ENCODE measurements around the gene CYFIP1.

DNA sequence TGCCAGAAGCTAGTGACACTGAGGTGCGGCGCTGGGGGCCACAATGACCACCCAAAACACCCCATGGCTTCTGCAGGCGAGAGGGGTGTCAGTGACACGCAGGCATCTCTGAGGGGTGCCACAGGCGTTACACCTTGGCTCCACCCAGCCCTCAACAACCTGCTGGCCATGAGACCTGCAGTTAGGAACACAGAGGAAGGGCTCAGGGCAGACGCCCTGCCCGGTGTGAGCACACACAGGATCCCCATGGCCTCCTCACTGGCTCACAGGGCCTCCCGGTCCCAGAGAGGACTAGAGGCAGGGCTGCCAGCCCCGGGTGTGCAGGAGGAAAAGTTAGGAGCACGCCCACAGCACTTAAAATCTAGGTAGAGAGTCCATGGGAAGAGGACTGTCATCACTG, 35.1 kb downstream of the CYFIP1 start:
- TF ChIP-seq, protein P1, sequence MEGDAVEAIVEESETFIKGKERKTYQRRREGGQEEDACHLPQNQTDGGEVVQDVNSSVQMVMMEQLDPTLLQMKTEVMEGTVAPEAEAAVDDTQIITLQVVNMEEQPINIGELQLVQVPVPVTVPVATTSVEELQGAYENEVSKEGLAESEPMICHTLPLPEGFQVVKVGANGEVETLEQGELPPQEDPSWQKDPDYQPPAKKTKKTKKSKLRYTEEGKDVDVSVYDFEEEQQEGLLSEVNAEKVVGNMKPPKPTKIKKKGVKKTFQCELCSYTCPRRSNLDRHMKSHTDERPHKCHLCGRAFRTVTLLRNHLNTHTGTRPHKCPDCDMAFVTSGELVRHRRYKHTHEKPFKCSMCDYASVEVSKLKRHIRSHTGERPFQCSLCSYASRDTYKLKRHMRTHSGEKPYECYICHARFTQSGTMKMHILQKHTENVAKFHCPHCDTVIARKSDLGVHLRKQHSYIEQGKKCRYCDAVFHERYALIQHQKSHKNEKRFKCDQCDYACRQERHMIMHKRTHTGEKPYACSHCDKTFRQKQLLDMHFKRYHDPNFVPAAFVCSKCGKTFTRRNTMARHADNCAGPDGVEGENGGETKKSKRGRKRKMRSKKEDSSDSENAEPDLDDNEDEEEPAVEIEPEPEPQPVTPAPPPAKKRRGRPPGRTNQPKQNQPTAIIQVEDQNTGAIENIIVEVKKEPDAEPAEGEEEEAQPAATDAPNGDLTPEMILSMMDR (IDR thresholded peaks at IDR 0.05) = no peak
- no peak for TF ChIP-seq POLR2A (IDR thresholded peaks at IDR 0.05)

Measured in heart left ventricle (tissue), 13 donors.